Mononuclear cell (primary cell): ENCODE results near the gene C1orf105. TPM values are rescaled to one million over a fixed set of nuclear protein-coding genes. Genes with fewer than 3 reads are reported as not detected.

ENCODE experiments used
- H3K27me3 ChIP-seq: 2 replicates; pipeline ENCODE4 v1.6.0; 2011; ENCODE audit warnings: low read length, control low read depth; ENCODE audit not compliant: insufficient read depth
- H3K4me1 ChIP-seq: 2 replicates; pipeline ENCODE4 v1.5.1; 2011; ENCODE audit warnings: mild to moderate bottlenecking, low read length, control low read depth; ENCODE audit not compliant: insufficient read depth
- H3K4me3 ChIP-seq: 2 replicates; pipeline ENCODE4 v1.5.1; 2011; ENCODE audit warnings: mild to moderate bottlenecking, low read length, moderate library complexity
- H3K9me3 ChIP-seq: 2 replicates; pipeline ENCODE4 v1.5.1; 2011; ENCODE audit warnings: low read depth, mild to moderate bottlenecking, control low read depth, low read length
- total RNA-seq: library from RNA; depleted of rRNA; stranded (reverse); fragments of >200 nt; gene quantifications from one replicate; pipeline ENCODE4 v1.2.3, GENCODE V29; 2012

Gene C1orf105
- total RNA-seq, 1 donor = not detected

GRCh38 chr1:172453153-172453545, 32.7 kb downstream of the C1orf105 start:
- no peak overlapping the region for H3K4me3 ChIP-seq
- H3K27me3 ChIP-seq = no peaks in the 10 kb centered on the region
- no peaks in the 10 kb centered on the region for H3K9me3 ChIP-seq
- peaks cover 20% of the 10 kb centered on the region for H3K4me1 ChIP-seq

DNA sequence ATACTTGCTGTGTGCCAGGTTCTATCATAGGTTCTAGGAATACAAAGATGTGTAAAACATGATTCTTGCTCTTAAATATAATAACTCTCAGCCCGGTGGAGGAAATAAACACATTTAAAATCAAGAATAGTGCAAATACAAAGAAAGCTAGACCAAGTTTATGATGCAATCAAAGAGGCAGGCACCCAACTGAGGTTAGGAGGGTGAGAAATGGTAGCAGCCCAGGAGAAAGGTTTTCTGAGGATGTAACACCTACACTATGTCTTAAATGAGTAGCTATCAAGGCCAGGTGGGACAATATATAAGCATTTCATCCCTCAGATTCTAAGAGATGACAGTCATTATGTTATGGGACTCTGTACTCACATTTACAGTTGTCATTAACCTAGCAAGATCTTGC, 33.1 kb downstream of the C1orf105 start:
- peaks cover 19% of the 10 kb centered on the region for H3K4me1 ChIP-seq
- H3K4me3 ChIP-seq = no peak overlapping the region
- H3K9me3 ChIP-seq = no peaks in the 10 kb centered on the region
- no peaks in the 10 kb centered on the region for H3K27me3 ChIP-seq

GRCh38 chr1:172455451-172455850, 35.0 kb downstream of the C1orf105 start:
- Histone ChIP-seq H3K4me3 (no peak overlapping the region), H3K9me3 (no peaks in the 10 kb centered on the region), H3K27me3 (no peaks in the 10 kb centered on the region), H3K4me1 (peaks cover under 1% of the 10 kb centered on the region)

DNA sequence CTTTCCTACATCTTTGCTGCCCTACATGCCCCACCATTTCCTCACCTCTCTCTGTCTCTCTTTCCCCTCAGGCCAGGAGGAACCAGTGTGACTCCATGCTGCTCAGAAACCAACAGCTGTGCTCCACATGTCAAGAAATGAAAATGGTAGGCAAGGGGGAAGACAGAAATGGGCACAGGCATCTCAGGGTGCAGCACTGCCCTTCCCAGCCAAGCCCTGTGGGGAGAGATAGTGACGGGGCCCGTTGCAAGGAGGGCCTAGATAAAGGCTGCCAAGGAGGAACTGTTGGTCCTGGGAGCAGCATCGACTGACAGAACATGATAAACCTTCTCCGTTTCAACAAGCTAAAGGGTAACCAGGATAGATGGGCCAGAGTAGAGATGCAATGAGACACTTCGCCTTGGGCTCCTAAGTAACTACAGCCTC, 35.9 kb downstream of the C1orf105 start:
- no peak overlapping the region for H3K4me3 ChIP-seq
- no peaks in the 10 kb centered on the region for H3K27me3 ChIP-seq
- H3K9me3 ChIP-seq = no peaks in the 10 kb centered on the region

GRCh38 chr1:172457479-172458130, 37.1 kb downstream of the C1orf105 start:
- H3K27me3 ChIP-seq = no peaks in the 10 kb centered on the region
- no peaks in the 10 kb centered on the region for H3K4me1 ChIP-seq
- H3K4me3 ChIP-seq = no peak overlapping the region
- H3K9me3 ChIP-seq = no peaks in the 10 kb centered on the region

More for the DNA sequence above, 35.9 kb downstream of the C1orf105 start:
- H3K4me1 ChIP-seq = no peaks in the 10 kb centered on the region

DNA sequence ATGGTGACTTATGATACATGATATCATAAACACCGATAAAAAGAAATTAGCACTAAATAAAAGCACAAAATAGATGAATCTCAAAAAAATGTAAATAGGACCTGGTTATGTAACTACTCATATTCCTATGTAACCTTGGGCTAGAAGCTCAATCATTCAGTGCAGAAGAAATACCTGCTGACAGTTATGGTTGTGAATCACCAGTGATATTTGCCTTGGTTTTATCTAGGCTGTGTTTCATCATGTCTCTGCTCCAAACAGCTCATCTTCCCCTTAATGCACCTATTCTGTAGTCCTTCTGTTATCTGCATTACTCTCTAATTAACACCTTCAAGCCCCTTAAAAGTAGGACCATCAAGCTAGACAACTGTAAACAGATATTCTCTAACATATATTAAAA, 39.7 kb downstream of the C1orf105 start:
- no peaks in the 10 kb centered on the region for H3K9me3 ChIP-seq
- no peaks in the 10 kb centered on the region for H3K4me1 ChIP-seq
- no peaks in the 10 kb centered on the region for H3K27me3 ChIP-seq
- H3K4me3 ChIP-seq = no peak overlapping the region

- Histone ChIP-seq H3K4me1 (no peaks in the 10 kb centered on the region), H3K4me3 (no peak overlapping the region), H3K27me3 (no peaks in the 10 kb centered on the region), H3K9me3 (no peaks in the 10 kb centered on the region)
Measured at GRCh38 chr1:172460887-172461315, 40.4 kb downstream of the C1orf105 start.

GRCh38 chr1:172465617-172466016, 45.1 kb downstream of the C1orf105 start:
- Histone ChIP-seq H3K9me3 (no peaks in the 10 kb centered on the region), H3K4me1 (peaks cover 9% of the 10 kb centered on the region), H3K27me3 (no peaks in the 10 kb centered on the region), H3K4me3 (no peak overlapping the region)

DNA sequence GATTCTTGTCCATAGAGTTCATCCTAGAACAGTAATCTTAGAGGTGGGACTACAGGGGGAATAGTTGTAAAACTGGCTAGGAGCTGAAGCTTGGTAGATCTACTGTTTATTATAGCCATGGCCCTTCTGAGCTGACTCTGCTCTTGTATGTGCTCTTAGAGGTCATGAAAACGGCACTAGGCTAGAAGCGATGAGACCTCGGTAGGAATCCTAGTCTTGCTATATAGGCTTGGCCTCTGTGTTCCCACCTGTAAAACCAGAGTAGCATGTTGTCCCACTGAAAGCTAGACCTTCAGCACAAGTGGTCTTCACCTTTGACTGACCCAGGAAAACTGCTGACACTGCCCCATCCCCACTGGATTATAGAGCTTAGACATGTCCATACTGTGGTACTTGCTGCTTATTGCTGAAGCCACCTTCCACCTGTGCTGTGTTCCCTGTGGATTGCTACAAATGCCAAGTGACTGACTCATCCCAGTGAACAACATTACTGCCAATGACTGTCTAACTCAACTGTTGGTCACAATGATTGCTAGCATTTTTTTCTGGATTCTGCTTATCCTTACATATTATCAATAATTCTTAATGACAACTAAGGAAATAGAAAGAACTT, 46.4 kb downstream of the C1orf105 start:
- no peak overlapping the region for H3K4me3 ChIP-seq
- no peaks in the 10 kb centered on the region for H3K27me3 ChIP-seq
- no peaks in the 10 kb centered on the region for H3K9me3 ChIP-seq
- peaks cover 15% of the 10 kb centered on the region for H3K4me1 ChIP-seq

- Histone ChIP-seq H3K4me3 (no peak overlapping the region), H3K27me3 (no peaks in the 10 kb centered on the region), H3K9me3 (no peaks in the 10 kb centered on the region), H3K4me1 (peaks cover 19% of the 10 kb centered on the region)
Measured at GRCh38 chr1:172467446-172467845, 47.0 kb downstream of the C1orf105 start.

- Histone ChIP-seq H3K4me3 (no peak overlapping the region), H3K4me1 (peaks cover 23% of the 10 kb centered on the region), H3K27me3 (no peaks in the 10 kb centered on the region), H3K9me3 (no peaks in the 10 kb centered on the region)
Measured at GRCh38 chr1:172468296-172468695, 47.8 kb downstream of the C1orf105 start.

- peaks cover 36% of the 10 kb centered on the region for H3K4me1 ChIP-seq
- no peaks in the 10 kb centered on the region for H3K27me3 ChIP-seq
- H3K4me3 ChIP-seq = no peak overlapping the region
- no peaks in the 10 kb centered on the region for H3K9me3 ChIP-seq
Measured at GRCh38 chr1:172469717-172470116, 49.2 kb downstream of the C1orf105 start.

- Histone ChIP-seq H3K4me1 (peaks cover 36% of the 10 kb centered on the region), H3K4me3 (no peak overlapping the region), H3K9me3 (no peaks in the 10 kb centered on the region), H3K27me3 (no peaks in the 10 kb centered on the region)
Measured at GRCh38 chr1:172470149-172470548, 49.7 kb downstream of the C1orf105 start.

- Histone ChIP-seq H3K27me3 (no peaks in the 10 kb centered on the region), H3K4me3 (no peak overlapping the region), H3K9me3 (no peaks in the 10 kb centered on the region), H3K4me1 (peaks cover 36% of the 10 kb centered on the region)
Measured at GRCh38 chr1:172471666-172472065, 51.2 kb downstream of the C1orf105 start.

GRCh38 chr1:172472495-172472894, 52.0 kb downstream of the C1orf105 start:
- no peaks in the 10 kb centered on the region for H3K9me3 ChIP-seq
- peaks cover 36% of the 10 kb centered on the region for H3K4me1 ChIP-seq
- no peaks in the 10 kb centered on the region for H3K27me3 ChIP-seq

GRCh38 chr1:172473302-172473701, 52.8 kb downstream of the C1orf105 start:
- H3K9me3 ChIP-seq = no peaks in the 10 kb centered on the region
- H3K4me3 ChIP-seq = no peak overlapping the region
- H3K27me3 ChIP-seq = no peaks in the 10 kb centered on the region
- H3K4me1 ChIP-seq = peaks cover 36% of the 10 kb centered on the region

More at GRCh38 chr1:172472495-172472894, 52.0 kb downstream of the C1orf105 start:
- H3K4me3 ChIP-seq = no peak overlapping the region
